PC-3 (cell line): Measurements from ENCODE around the gene LRRC57. TPM values are rescaled to one million over a fixed set of nuclear protein-coding genes. Genes with fewer than 3 reads are reported as not detected.

Experiments
- ATAC-seq: fragments of 200-7000 bp; cut with Tn5 transposase; 2 replicates; pipeline ENCODE4 v1.9.1; 2020; ENCODE audit warnings: mild to moderate bottlenecking, moderate library complexity
- BruUV-seq: library from RNA; stranded (reverse); fragments of 400-500 nt; replicated peaks from 2 replicates; lab custom pipeline; 2021; lab: Mats Ljungman, UMichigan
- CTCF ChIA-PET: fragments of 300-600 bp; sonication (Branson Sonifier 250); formaldehyde crosslinking; loops from one replicate; lab custom pipeline; 2022; ENCODE audit warnings: antibody characterized with exemption; lab: Charles Lee
- POLR2A ChIA-PET: fragments of 300-600 bp; sonication (Branson Sonifier 250); formaldehyde crosslinking; loops from one replicate; lab custom pipeline; 2022; ENCODE audit warnings: antibody characterized with exemption; ENCODE audit not compliant: unreplicated experiment; lab: Charles Lee
- DNase-seq: peaks from one replicate; pipeline ENCODE4 v3.0.0-alpha.2; 2015
- H2AFZ ChIP-seq: fragments of 300-600 bp; sonication (generic); 2 replicates; pipeline ENCODE4 v1.6.0; 2016; ENCODE audit warnings: antibody characterized with exemption, low read length
- H3F3A ChIP-seq: fragments of 300-600 bp; sonication (generic); one replicate; pipeline ENCODE4 v1.6.0; 2017; ENCODE audit warnings: antibody characterized with exemption, low read length, control low read depth, mild to moderate bottlenecking; ENCODE audit not compliant: unreplicated experiment
- H3K27ac ChIP-seq: fragments of 300-600 bp; sonication (generic); 2 replicates; pipeline ENCODE4 v1.5.1; 2016; ENCODE audit warnings: mild to moderate bottlenecking, low read length
- H3K27me3 ChIP-seq: fragments of 300-600 bp; sonication (generic); 2 replicates; pipeline ENCODE4 v1.6.1; 2016; ENCODE audit warnings: low read length, mixed read lengths
- H3K36me3 ChIP-seq: fragments of 300-600 bp; sonication (generic); 2 replicates; pipeline ENCODE4 v1.6.1; 2016; ENCODE audit warnings: low read depth, mixed run types, low read length, mixed read lengths
- H3K4me1 ChIP-seq: fragments of 300-600 bp; sonication (generic); 2 replicates; pipeline ENCODE4 v1.5.1; 2016; ENCODE audit warnings: low read length; ENCODE audit not compliant: insufficient read depth
- H3K4me2 ChIP-seq: fragments of 300-600 bp; sonication (generic); 2 replicates; pipeline ENCODE4 v1.6.0; 2016; ENCODE audit warnings: low read length
- H3K4me3 ChIP-seq: fragments of 300-600 bp; sonication (generic); 2 replicates; pipeline ENCODE4 v1.5.1; 2016; ENCODE audit warnings: mild to moderate bottlenecking, low read length, mixed read lengths
- H3K79me2 ChIP-seq: fragments of 300-600 bp; sonication (generic); 2 replicates; pipeline ENCODE4 v1.6.1; 2017; ENCODE audit warnings: low read length, mixed read lengths
- H3K9ac ChIP-seq: fragments of 300-600 bp; sonication (generic); 2 replicates; pipeline ENCODE4 v1.6.0; 2016; ENCODE audit warnings: mild to moderate bottlenecking, low read length
- H3K9me2 ChIP-seq: fragments of 300-600 bp; sonication (generic); replicated peaks from 2 replicates; pipeline ENCODE4 v1.6.1; 2016; ENCODE audit warnings: mixed run types, low read length, mixed read lengths
- H3K9me3 ChIP-seq: fragments of 300-600 bp; sonication (generic); 2 replicates; pipeline ENCODE4 v1.6.1; 2016; ENCODE audit warnings: low read length, mixed read lengths
- H4K20me1 ChIP-seq: fragments of 300-600 bp; sonication (generic); 2 replicates; pipeline ENCODE4 v1.6.1; 2016; ENCODE audit warnings: low read length, mixed read lengths
- EZH2 ChIP-seq: fragments of 300-600 bp; sonication (generic); IDR thresholded peaks from one replicate; pipeline ENCODE4 v1.6.1; 2017; ENCODE audit warnings: antibody characterized with exemption, mild to moderate bottlenecking, low read length; ENCODE audit not compliant: unreplicated experiment
- EZH2phosphoT487 ChIP-seq: fragments of 300-600 bp; sonication (generic); IDR thresholded peaks from 2 replicates; pipeline ENCODE4 v1.6.1; 2018; ENCODE audit warnings: mild to moderate bottlenecking, antibody characterized with exemption, low read length, borderline replicate concordance
- intact Hi-C: fragments of 100-400 bp; cut with micrococcal nuclease; formaldehyde crosslinking; loops from 2 replicates; pipeline ENCODE4 v1.9.0; 2023
- total RNA-seq: library from RNA; depleted of rRNA; stranded (reverse); fragments of >200 nt; gene quantifications from 2 replicates; pipeline ENCODE4 v1.2.3, GENCODE V29; 2014
- TF ChIP-seq, protein P1 (sequence below): fragments of 300-600 bp; sonication (generic); conservative IDR thresholded peaks from 2 replicates; pipeline ENCODE4 v1.5.1; 2017; ENCODE audit warnings: antibody characterized with exemption, low read depth, mild to moderate bottlenecking, low read length

Gene LRRC57
- total RNA-seq, 1 experiment from 2014 or later: 9.1 TPM

DNA sequence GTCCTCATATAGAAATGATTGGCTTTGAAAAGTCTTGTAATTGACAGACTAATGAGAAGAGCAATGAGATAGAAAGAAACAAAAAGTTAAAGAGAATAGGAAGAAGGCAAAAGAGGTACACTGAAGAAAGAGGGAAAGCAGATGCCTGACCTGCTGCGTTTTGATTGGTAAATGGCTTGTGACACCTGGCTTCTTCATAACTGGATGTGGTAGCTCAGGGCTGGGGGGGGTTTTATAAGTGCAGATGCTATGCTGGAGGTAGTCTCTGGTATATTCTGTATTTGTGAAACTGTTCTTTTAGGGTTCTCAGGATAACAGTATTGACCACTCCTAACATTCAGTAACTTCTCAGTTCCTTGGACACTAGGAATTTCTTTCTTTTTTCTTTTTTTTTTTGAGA lies 28.2 kb upstream of the LRRC57 start:
- BruUV-seq: TSS peak; percentile 32
- Histone ChIP-seq H3K27ac (no peak overlapping the region), H3F3A (no peaks in the 10 kb centered on the region), H3K4me3 (peak overlapping the region; percentile 89; the same call in 1 of the 2 replicates), H3K36me3 (no peaks in the 10 kb centered on the region), H3K9ac (no peak overlapping the region), H3K9me2 (no peaks in the 10 kb centered on the region), H2AFZ (no peak overlapping the region), H4K20me1 (no peaks in the 10 kb centered on the region), H3K79me2 (peaks cover 4% of the 10 kb centered on the region; the same call in 1 of the 2 replicates), H3K4me1 (peaks cover 22% of the 10 kb centered on the region), H3K4me2 (peak overlapping the region; percentile 100; the same call in 1 of the 2 replicates), H3K27me3 (no peaks in the 10 kb centered on the region), H3K9me3 (no peaks in the 10 kb centered on the region)
- ATAC-seq (no peak), DNase-seq (no peak)
- ChIA-PET POLR2A (no interaction called here), CTCF (no interaction called here)
- TF ChIP-seq EZH2phosphoT487: no peak
- no peak for TF ChIP-seq EZH2
- TF ChIP-seq, protein P1, sequence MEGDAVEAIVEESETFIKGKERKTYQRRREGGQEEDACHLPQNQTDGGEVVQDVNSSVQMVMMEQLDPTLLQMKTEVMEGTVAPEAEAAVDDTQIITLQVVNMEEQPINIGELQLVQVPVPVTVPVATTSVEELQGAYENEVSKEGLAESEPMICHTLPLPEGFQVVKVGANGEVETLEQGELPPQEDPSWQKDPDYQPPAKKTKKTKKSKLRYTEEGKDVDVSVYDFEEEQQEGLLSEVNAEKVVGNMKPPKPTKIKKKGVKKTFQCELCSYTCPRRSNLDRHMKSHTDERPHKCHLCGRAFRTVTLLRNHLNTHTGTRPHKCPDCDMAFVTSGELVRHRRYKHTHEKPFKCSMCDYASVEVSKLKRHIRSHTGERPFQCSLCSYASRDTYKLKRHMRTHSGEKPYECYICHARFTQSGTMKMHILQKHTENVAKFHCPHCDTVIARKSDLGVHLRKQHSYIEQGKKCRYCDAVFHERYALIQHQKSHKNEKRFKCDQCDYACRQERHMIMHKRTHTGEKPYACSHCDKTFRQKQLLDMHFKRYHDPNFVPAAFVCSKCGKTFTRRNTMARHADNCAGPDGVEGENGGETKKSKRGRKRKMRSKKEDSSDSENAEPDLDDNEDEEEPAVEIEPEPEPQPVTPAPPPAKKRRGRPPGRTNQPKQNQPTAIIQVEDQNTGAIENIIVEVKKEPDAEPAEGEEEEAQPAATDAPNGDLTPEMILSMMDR: no peak
- intact Hi-C loops: no loop called here

DNA sequence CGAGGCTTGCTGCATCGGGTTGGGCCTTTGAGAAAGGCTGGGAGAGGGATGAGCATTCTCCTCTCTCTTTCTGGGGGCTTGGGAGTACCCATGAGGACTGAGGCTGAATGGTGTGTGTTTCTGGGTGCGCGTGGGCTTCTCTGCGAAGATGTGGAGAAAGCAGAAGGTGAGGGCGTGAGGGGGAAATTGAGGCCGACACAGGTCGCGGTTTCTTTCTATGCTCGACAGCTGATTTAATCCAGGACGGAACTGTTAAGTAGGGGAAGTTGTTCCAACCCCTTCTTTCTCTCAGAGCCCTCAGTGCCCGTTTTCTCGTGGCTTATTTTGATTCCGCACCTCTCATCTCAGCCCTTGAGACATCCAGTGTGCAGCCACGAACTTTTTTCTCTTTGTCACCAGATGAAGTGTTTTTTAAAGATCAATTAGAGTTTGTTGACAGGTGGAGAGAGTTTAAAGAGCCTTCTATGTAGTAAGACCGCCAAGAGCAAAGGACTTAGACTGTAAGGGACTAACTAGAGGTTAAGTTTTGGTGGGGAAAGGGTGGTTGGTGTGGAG lies 27.5 kb upstream of the LRRC57 start:
- intact Hi-C loops: no loop called here
- Histone ChIP-seq H3K36me3 (no peaks in the 10 kb centered on the region), H3F3A (no peaks in the 10 kb centered on the region), H3K9me3 (no peaks in the 10 kb centered on the region), H3K9ac (peak overlapping the region; percentile 56), H3K4me2 (peak overlapping the region; percentile 100), H3K27ac (no peak overlapping the region), H3K4me1 (peaks cover 18% of the 10 kb centered on the region), H2AFZ (peak overlapping the region; percentile 100), H3K4me3 (peak overlapping the region; percentile 89), H3K79me2 (peaks cover 4% of the 10 kb centered on the region; the same call in 1 of the 2 replicates), H3K9me2 (no peaks in the 10 kb centered on the region), H3K27me3 (no peaks in the 10 kb centered on the region), H4K20me1 (no peaks in the 10 kb centered on the region)
- POLR2A ChIA-PET: interaction anchor here (1.2 kb wide), 1 partner anchor 28 kb away, joined by 8 read pairs; no protein-coding TSS in a partner anchor
- BruUV-seq: no TSS peak
- ATAC-seq (no peak), DNase-seq (no peak)
- CTCF ChIA-PET: no interaction called here
- TF ChIP-seq, protein P1: no peak
- TF ChIP-seq EZH2phosphoT487: no peak
- no peak for TF ChIP-seq EZH2
